HEK293 (cell line): Measurements from ENCODE around the gene UFSP2.

Experiments used
- CTCF ChIA-PET: fragments of 350-600 bp; formaldehyde crosslinking; extraction: SDS; loops from one replicate; lab custom pipeline; 2021; ENCODE audit warnings: antibody characterized with exemption; lab: Yijun Ruan, JAX
- POLR2A ChIA-PET: fragments of 300-600 bp; formaldehyde crosslinking; extraction: SDS; loops from one replicate; lab custom pipeline; 2020; ENCODE audit warnings: antibody characterized with exemption, inconsistent platforms; lab: Yijun Ruan, JAX
- H3K27ac ChIP-seq: fragments of 200-500 bp; sonication (Bioruptor generic); 2 replicates; pipeline ENCODE4 v1.5.1; 2014; ENCODE audit warnings: low read depth, low read length, control low read depth, inconsistent platforms; ENCODE audit errors: extremely low read depth
- H3K36me3 ChIP-seq, 2 experiments: fragments of 200-500 bp in 1 of 2; sonication (Bioruptor generic) in 1 of 2; 1 replicate in 1 of 2; 2 replicates in 1 of 2; pipeline ENCODE4 v1.5.1; 2014 to 2017; ENCODE audit warnings: inconsistent platforms in 2 of 2, low read length in 2 of 2; ENCODE audit not compliant: control insufficient read depth in 2 of 2, insufficient read depth in 1 of 2
- H3K4me1 ChIP-seq: fragments of 200-500 bp; sonication (Bioruptor generic); 2 replicates; pipeline ENCODE4 v1.5.1; 2014; ENCODE audit warnings: mild to moderate bottlenecking, low read length, inconsistent platforms; ENCODE audit not compliant: control insufficient read depth, insufficient read depth
- H3K4me3 ChIP-seq: 2 replicates; pipeline ENCODE4 v1.5.1; 2011; ENCODE audit warnings: low read depth, mild to moderate bottlenecking, control low read depth, low read length, moderate library complexity
- H3K9me3 ChIP-seq: fragments of 200-500 bp; sonication (Bioruptor generic); 2 replicates; pipeline ENCODE4 v1.5.1; 2014; ENCODE audit warnings: low read depth, low read length, inconsistent platforms; ENCODE audit not compliant: control insufficient read depth, insufficient read depth
- GLI2 ChIP-seq: fragments of 450-650 bp; formaldehyde crosslinking; IDR thresholded peaks from 2 replicates; pipeline ENCODE4; 2017; ENCODE audit warnings: missing biosample characterization, missing genetic modification characterization, low read depth, borderline replicate concordance
- GLIS2 ChIP-seq: fragments of 450-650 bp; formaldehyde crosslinking; IDR thresholded peaks from 2 replicates; pipeline ENCODE4 v1.5.1; 2016; ENCODE audit warnings: missing biosample characterization, missing genetic modification characterization
- KLF16 ChIP-seq: fragments of 450-650 bp; formaldehyde crosslinking; IDR thresholded peaks from 2 replicates; pipeline ENCODE4 v1.5.1; 2017; ENCODE audit warnings: missing biosample characterization, missing genetic modification characterization
- REPIN1 ChIP-seq: fragments of 450-650 bp; formaldehyde crosslinking; IDR thresholded peaks from 2 replicates; pipeline ENCODE4 v1.5.1; 2017; ENCODE audit warnings: missing biosample characterization, missing genetic modification characterization, low read depth
- WT1 ChIP-seq: fragments of 450-650 bp; formaldehyde crosslinking; IDR thresholded peaks from 2 replicates; pipeline ENCODE4 v1.5.1; 2016; ENCODE audit warnings: missing biosample characterization, missing genetic modification characterization
- YY1 ChIP-seq: fragments of 450-650 bp; formaldehyde crosslinking; IDR thresholded peaks from 2 replicates; pipeline ENCODE4 v1.5.1; 2018; ENCODE audit warnings: missing biosample characterization, missing genetic modification characterization
- ZFP37 ChIP-seq: fragments of 450-650 bp; formaldehyde crosslinking; IDR thresholded peaks from 2 replicates; pipeline ENCODE4 v1.5.1; 2016; ENCODE audit warnings: missing biosample characterization, missing genetic modification characterization
- ZNF121 ChIP-seq: fragments of 450-650 bp; formaldehyde crosslinking; IDR thresholded peaks from 2 replicates; pipeline ENCODE4 v1.5.1; 2016; ENCODE audit warnings: missing biosample characterization, missing genetic modification characterization
- ZNF155 ChIP-seq: fragments of 450-650 bp; formaldehyde crosslinking; IDR thresholded peaks from 2 replicates; pipeline ENCODE4 v1.5.1; 2016; ENCODE audit warnings: missing biosample characterization, missing genetic modification characterization
- ZNF16 ChIP-seq: fragments of 450-650 bp; formaldehyde crosslinking; IDR thresholded peaks from 2 replicates; pipeline ENCODE4 v1.5.1; 2016; ENCODE audit warnings: low read depth, missing biosample characterization, missing genetic modification characterization
- ZNF174 ChIP-seq: fragments of 450-650 bp; formaldehyde crosslinking; IDR thresholded peaks from 2 replicates; pipeline ENCODE4 v1.5.0; 2017; ENCODE audit warnings: missing biosample characterization, mild to moderate bottlenecking, missing genetic modification characterization
- ZNF214 ChIP-seq: fragments of 450-650 bp; formaldehyde crosslinking; IDR thresholded peaks from 2 replicates; pipeline ENCODE4 v1.5.1; 2017; ENCODE audit warnings: missing biosample characterization, mild to moderate bottlenecking, missing genetic modification characterization, borderline replicate concordance
- ZNF248 ChIP-seq: fragments of 450-650 bp; formaldehyde crosslinking; IDR thresholded peaks from 2 replicates; pipeline ENCODE4 v1.5.1; 2017; ENCODE audit warnings: missing biosample characterization, missing genetic modification characterization
- ZNF292 ChIP-seq: fragments of 450-650 bp; formaldehyde crosslinking; IDR thresholded peaks from 2 replicates; pipeline ENCODE4 v1.5.1; 2016; ENCODE audit warnings: low read depth, missing biosample characterization, missing genetic modification characterization, borderline replicate concordance
- ZNF354C ChIP-seq: fragments of 450-650 bp; formaldehyde crosslinking; IDR thresholded peaks from 2 replicates; pipeline ENCODE4 v1.5.1; 2016; ENCODE audit warnings: missing biosample characterization, missing genetic modification characterization, low read depth, borderline replicate concordance
- ZNF394 ChIP-seq: fragments of 450-650 bp; formaldehyde crosslinking; IDR thresholded peaks from 2 replicates; pipeline ENCODE4 v1.5.1; 2016; ENCODE audit warnings: missing biosample characterization, missing genetic modification characterization, mild to moderate bottlenecking, moderate library complexity, borderline replicate concordance
- ZNF558 ChIP-seq: fragments of 450-650 bp; formaldehyde crosslinking; IDR thresholded peaks from 2 replicates; pipeline ENCODE4 v1.5.1; 2016; ENCODE audit warnings: missing biosample characterization, missing genetic modification characterization
- ZNF623 ChIP-seq: fragments of 450-650 bp; formaldehyde crosslinking; IDR thresholded peaks from 2 replicates; pipeline ENCODE4 v1.5.1; 2016; ENCODE audit warnings: missing biosample characterization, missing genetic modification characterization
- ZNF626 ChIP-seq: fragments of 450-650 bp; sonication (Bioruptor Pico); formaldehyde crosslinking; IDR thresholded peaks from 2 replicates; pipeline ENCODE4 v1.5.1; 2018; ENCODE audit warnings: missing biosample characterization, missing genetic modification characterization, inconsistent platforms
- TF ChIP-seq, protein P1 (sequence below): fragments of 450-650 bp; formaldehyde crosslinking; IDR thresholded peaks from 2 replicates; pipeline ENCODE4 v1.5.1; 2016; ENCODE audit warnings: missing biosample characterization, missing genetic modification characterization
- TF ChIP-seq, protein P2 (sequence below): sonication (generic); formaldehyde crosslinking; IDR thresholded peaks from 2 replicates; pipeline ENCODE4 v1.8.1; 2022; ENCODE audit warnings: mild to moderate bottlenecking, moderate library complexity, missing genetic modification reagents
- TF ChIP-seq, protein P3 (sequence below): fragments of 450-650 bp; formaldehyde crosslinking; IDR thresholded peaks from 2 replicates; pipeline ENCODE4 v1.5.1; 2016; ENCODE audit warnings: missing biosample characterization, missing genetic modification characterization
- TF ChIP-seq, protein P4 (sequence below): fragments of 450-650 bp; formaldehyde crosslinking; IDR thresholded peaks from 2 replicates; pipeline ENCODE4 v1.5.1; 2016; ENCODE audit warnings: missing biosample characterization, missing genetic modification characterization
- TF ChIP-seq, protein P5 (sequence below): fragments of 450-650 bp; formaldehyde crosslinking; IDR thresholded peaks from 2 replicates; pipeline ENCODE4 v1.5.1; 2016; ENCODE audit warnings: missing biosample characterization, missing genetic modification characterization

The UFSP2 gene

DNA sequence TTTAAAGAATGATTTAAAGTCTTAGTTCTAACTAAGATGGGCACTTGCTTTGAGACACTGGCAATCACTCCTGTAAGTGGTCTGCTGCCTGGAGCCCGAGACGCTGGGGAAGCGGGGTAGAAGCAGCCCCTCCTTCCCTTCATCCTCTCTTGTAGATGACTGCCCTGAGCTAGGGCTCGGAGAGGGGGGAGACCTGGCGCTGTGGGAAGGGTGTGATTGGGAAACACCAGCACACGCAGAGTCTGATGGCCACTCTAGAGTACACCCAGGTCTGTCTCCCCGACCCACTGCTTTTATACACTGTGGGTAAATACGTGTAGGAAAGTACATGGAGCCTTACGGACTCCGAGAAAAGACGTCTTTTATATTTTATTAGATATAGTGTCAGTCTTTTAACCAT lies 54.1 kb downstream of the UFSP2 start:
- H3K9me3 ChIP-seq: no peaks in the 10 kb centered on the region
- no peaks in the 10 kb centered on the region for H3K4me1 ChIP-seq
- POLR2A ChIA-PET: no interaction called here
- no peak overlapping the region for H3K27ac ChIP-seq
- H3K36me3 ChIP-seq: peaks cover 0 to 37% of the 10 kb centered on the region in 2 experiments; a peak in 2 of 3 replicates
- TF ChIP-seq GLIS2 (tag by site-specific recombination) (no peak), REPIN1 (tag by site-specific recombination) (no peak), ZNF623 (no peak), ZNF558 (tag by site-specific recombination) (no peak), ZNF248 (tag by site-specific recombination) (no peak), WT1 (tag by site-specific recombination) (no peak), KLF16 (tag by site-specific recombination) (no peak), GLI2 (tag by site-specific recombination) (no peak), ZNF16 (tag by site-specific recombination) (no peak), ZNF394 (tag by site-specific recombination) (no peak), ZNF174 (tag by site-specific recombination) (no peak), ZNF292 (tag by site-specific recombination) (no peak), ZNF155 (no peak)
- TF ChIP-seq, protein P1, sequence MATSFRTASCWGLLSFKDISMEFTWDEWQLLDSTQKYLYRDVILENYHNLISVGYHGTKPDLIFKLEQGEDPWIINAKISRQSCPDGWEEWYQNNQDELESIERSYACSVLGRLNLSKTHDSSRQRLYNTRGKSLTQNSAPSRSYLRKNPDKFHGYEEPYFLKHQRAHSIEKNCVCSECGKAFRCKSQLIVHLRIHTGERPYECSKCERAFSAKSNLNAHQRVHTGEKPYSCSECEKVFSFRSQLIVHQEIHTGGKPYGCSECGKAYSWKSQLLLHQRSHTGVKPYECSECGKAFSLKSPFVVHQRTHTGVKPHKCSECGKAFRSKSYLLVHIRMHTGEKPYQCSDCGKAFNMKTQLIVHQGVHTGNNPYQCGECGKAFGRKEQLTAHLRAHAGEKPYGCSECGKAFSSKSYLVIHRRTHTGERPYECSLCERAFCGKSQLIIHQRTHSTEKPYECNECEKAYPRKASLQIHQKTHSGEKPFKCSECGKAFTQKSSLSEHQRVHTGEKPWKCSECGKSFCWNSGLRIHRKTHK (tag by site-specific recombination): no peak
- TF ChIP-seq, protein P2, sequence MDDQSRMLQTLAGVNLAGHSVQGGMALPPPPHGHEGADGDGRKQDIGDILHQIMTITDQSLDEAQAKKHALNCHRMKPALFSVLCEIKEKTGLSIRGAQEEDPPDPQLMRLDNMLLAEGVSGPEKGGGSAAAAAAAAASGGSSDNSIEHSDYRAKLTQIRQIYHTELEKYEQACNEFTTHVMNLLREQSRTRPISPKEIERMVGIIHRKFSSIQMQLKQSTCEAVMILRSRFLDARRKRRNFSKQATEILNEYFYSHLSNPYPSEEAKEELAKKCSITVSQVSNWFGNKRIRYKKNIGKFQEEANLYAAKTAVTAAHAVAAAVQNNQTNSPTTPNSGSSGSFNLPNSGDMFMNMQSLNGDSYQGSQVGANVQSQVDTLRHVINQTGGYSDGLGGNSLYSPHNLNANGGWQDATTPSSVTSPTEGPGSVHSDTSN (CRISPR knock-in tag): no peak
- TF ChIP-seq, protein P3, sequence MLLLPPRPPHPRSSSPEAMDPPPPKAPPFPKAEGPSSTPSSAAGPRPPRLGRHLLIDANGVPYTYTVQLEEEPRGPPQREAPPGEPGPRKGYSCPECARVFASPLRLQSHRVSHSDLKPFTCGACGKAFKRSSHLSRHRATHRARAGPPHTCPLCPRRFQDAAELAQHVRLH (tag by site-specific recombination): no peak
- TF ChIP-seq, protein P4, sequence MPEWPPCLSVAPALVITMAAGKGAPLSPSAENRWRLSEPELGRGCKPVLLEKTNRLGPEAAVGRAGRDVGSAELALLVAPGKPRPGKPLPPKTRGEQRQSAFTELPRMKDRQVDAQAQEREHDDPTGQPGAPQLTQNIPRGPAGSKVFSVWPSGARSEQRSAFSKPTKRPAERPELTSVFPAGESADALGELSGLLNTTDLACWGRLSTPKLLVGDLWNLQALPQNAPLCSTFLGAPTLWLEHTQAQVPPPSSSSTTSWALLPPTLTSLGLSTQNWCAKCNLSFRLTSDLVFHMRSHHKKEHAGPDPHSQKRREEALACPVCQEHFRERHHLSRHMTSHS: no peak
- H3K4me3 ChIP-seq: no peak overlapping the region
- CTCF ChIA-PET: no interaction called here

DNA sequence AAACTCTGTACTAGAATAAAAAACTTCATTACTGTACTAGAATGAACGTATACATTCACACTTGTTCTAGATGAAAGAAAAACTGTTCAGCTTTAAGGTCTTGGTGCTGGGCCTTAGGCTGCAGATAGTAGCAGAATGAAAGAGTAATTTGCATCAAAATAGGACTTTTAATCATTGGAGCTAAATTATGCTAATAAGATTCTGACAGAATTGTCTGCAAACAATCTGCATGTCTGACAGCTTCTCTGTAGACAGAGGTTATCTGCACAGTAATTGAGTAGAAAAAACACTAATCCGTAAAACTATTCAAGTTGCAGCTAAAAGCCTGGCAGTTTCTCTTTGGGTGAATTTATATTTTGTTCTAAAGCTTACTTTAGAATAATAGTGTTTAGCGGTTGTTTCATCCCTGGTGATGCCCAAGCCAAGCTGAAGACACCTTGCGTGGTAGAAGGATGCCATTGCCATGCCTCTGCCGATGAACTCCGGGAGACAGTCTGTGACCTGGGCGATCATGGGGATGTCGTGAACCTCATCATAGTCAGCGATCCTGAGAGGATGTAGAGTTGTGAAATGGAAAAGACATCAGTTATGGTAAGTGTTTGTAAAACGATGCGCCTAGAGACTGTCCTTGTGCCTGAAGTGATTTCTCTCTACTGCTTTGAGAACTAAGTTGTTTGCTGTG lies 55.4 kb downstream of the UFSP2 start:
- no peak for TF ChIP-seq ZNF626 (tag by site-specific recombination)
- TF ChIP-seq, protein P5, sequence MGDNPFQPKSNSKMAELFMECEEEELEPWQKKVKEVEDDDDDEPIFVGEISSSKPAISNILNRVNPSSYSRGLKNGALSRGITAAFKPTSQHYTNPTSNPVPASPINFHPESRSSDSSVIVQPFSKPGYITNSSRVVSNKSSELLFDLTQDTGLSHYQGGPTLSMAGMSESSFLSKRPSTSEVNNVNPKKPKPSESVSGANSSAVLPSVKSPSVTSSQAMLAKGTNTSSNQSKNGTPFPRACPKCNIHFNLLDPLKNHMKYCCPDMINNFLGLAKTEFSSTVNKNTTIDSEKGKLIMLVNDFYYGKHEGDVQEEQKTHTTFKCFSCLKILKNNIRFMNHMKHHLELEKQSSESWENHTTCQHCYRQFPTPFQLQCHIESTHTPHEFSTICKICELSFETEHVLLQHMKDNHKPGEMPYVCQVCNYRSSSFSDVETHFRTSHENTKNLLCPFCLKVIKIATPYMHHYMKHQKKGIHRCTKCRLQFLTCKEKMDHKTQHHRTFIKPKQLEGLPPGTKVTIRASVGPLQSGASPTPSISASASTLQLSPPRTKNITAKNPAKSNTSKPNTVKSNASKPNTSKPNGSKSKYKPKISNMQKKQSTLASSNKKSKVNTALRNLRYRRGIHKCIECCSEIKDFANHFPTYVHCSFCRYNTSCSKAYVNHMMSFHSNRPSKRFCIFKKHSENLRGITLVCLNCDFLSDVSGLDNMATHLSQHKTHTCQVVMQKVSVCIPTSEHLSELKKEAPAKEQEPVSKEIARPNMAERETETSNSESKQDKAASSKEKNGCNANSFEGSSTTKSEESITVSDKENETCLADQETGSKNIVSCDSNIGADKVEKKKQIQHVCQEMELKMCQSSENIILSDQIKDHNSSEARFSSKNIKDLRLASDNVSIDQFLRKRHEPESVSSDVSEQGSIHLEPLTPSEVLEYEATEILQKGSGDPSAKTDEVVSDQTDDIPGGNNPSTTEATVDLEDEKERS (tag by site-specific recombination): no peak
- no peak for TF ChIP-seq ZFP37
- TF ChIP-seq ZNF214 (tag by site-specific recombination): no peak
- no peak for TF ChIP-seq YY1
- no peak for TF ChIP-seq ZNF121 (tag by site-specific recombination)
- TF ChIP-seq ZNF354C: no peak
- TF ChIP-seq, all 188 proteins: peak for 0
- peaks cover 0 to 34% of the 10 kb centered on the region in 2 experiments; a peak in 2 of 3 replicates for H3K36me3 ChIP-seq
- ChIA-PET CTCF (no interaction called here), POLR2A (no interaction called here)
- no peak overlapping the region for H3K4me3 ChIP-seq
- H3K9me3 ChIP-seq: no peaks in the 10 kb centered on the region
- H3K4me1 ChIP-seq: no peaks in the 10 kb centered on the region
- H3K27ac ChIP-seq: no peak overlapping the region
